Panc1 (cell line): ENCODE data around the gene COL4A1.

Experiments used
- POLR2AphosphoS5 ChIP-seq: IDR thresholded peaks from 2 replicates; pipeline ENCODE4 v1.6.1; 2012; ENCODE audit warnings: mild to moderate bottlenecking, low read depth, low read length, moderate library complexity
- TCF7L2 ChIP-seq: IDR thresholded peaks from 2 replicates; pipeline ENCODE4 v1.6.1; 2011; ENCODE audit warnings: mild to moderate bottlenecking, low read depth, low read length, inconsistent platforms
- TF ChIP-seq, protein P1 (sequence below): fragments of 450-650 bp; IDR thresholded peaks from 2 replicates; pipeline ENCODE4 v1.5.1; 2017; ENCODE audit warnings: mild to moderate bottlenecking

DNA sequence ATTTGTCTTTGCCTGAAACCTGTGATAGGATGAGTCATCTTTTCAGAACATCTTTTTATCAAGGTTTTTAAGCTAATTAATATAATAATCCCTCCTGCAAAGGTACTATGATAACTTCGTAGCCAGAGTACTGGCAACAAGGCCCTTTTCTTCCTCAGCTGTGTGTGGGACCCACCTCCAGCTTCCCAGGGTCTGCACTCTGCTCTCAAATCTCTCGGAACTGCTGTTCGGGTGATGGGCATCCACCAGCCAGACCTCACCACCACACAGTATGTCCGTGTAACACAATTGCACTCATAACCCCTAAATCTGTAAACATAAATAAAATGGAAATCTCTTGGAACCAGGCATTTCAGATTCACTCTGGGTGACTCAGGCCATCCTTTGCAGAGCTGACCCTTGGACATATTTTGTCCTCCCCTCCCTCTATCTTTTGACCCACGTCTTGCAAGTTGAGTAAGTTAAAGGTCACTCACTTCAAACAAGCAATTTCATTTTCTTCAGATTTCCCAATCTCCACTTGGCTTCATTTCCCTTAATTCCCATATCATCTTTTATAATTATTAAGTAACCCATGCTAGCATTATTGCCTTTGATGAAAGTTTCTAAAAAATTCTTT is 29.5 kb downstream of the COL4A1 start:
- TF ChIP-seq TCF7L2 (no peak), POLR2AphosphoS5 (no peak)
- TF ChIP-seq, protein P1, sequence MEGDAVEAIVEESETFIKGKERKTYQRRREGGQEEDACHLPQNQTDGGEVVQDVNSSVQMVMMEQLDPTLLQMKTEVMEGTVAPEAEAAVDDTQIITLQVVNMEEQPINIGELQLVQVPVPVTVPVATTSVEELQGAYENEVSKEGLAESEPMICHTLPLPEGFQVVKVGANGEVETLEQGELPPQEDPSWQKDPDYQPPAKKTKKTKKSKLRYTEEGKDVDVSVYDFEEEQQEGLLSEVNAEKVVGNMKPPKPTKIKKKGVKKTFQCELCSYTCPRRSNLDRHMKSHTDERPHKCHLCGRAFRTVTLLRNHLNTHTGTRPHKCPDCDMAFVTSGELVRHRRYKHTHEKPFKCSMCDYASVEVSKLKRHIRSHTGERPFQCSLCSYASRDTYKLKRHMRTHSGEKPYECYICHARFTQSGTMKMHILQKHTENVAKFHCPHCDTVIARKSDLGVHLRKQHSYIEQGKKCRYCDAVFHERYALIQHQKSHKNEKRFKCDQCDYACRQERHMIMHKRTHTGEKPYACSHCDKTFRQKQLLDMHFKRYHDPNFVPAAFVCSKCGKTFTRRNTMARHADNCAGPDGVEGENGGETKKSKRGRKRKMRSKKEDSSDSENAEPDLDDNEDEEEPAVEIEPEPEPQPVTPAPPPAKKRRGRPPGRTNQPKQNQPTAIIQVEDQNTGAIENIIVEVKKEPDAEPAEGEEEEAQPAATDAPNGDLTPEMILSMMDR, result no peak
